Hematopoietic multipotent progenitor cell treated with erythropoietin and hydrocortisone succinate and interleukin-3 and kit ligand, for 6 days (in vitro differentiated cells): Measurements from ENCODE around the gene EAF1.
A peak's percentile ranks its signal among the peaks of the same experiment; 100 is the strongest.
"Not testable (repeated sequence)": the region's sequence is repeated elsewhere in the genome, so short reads cannot be mapped to it uniquely, and the experiment has no call there.

Source experiments
- DNase-seq: peaks from one replicate; pipeline ENCODE4 v3.0.0-alpha.2; 2015

EAF1 gene

DNA sequence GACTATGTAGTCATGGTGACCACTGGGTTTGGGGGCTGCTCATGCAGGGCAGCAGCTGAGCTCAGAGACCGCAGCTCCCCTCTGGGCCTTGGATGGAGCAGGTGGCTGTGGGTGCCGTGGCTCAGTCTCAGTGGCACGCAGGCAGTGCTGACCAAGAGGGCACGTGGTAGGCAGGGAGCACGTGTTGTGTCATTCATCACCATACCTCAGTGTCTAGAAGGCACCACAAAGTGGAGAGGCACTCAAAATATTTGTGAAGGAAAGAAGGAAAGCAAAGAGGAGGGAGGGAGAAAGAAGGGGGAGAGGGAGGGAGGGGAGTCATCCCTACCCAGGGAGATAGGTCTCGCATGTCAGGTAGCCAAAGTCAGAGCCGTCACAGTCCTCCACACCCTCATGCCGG lies 26.1 kb downstream of the EAF1 start:
- no peak for DNase-seq

DNA sequence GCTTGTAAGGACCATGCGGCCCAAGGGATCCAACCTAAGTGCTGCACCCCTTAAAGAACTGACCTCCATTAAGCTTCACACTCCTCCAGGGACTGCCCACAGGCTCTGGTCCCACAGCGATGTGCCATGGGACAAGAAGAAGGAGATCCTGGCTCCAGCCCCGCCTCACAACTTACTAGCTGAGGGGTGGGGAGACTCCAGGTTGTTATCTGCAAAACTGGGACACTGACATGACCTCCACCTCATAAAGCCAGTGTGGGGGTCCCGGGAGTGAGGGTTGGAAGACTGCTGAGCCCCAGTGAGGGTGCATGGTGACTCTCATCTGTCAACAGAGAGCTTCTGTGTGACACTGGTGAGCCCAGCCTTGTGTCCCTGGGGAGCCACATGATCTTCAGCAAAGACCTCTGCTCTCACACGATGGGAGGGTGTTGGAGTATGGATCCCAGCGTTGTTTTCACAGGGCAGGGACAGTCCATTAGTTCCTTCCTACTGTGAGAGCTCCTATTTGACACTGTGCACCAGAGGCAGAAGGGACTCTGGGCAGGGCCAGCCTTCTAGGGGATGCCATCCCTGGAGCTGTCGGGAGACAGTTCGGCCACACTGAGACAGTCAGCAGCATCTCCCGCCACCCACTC lies 26.7 kb downstream of the EAF1 start:
- DNase-seq, result no peak

DNA sequence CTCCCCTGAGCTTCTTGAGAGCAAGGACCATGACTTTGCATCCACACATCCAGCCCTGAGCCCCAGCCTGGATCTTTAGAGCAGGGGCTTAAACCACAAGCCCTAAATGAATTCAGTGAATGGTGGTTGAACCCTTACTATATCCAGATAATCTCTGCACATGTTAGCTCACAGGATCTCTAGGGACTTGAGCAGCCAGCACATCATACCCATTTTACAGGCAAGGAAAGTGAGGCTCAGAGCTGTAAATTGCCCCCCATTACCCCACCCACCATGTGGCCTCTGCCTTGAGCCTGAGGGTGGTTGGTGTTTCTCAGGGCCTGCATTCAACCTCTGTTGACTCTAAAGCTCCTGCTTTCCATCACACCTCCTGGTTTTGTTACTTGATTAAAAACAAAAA lies 27.6 kb downstream of the EAF1 start:
- no peak for DNase-seq

DNA sequence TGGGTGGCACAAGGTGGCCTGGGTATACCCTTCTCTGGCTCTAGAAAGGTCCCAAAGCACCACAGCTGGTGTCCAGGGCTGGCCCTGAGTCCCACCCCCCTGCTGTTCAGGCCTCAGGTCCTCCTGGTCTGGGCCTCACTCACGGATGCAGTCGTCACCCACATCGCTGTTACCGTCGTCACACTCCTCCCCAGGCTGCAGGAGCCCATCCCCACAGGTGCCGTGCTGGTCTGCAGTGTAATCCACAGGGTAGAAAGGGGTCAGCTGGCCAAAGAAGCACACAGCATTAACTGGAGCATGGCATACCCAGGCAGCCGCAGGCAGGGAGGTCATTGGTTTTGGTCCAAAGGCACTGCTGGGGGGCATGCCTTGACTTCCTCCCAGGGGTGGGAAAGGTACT lies 28.4 kb downstream of the EAF1 start:
- no peak for DNase-seq

DNA sequence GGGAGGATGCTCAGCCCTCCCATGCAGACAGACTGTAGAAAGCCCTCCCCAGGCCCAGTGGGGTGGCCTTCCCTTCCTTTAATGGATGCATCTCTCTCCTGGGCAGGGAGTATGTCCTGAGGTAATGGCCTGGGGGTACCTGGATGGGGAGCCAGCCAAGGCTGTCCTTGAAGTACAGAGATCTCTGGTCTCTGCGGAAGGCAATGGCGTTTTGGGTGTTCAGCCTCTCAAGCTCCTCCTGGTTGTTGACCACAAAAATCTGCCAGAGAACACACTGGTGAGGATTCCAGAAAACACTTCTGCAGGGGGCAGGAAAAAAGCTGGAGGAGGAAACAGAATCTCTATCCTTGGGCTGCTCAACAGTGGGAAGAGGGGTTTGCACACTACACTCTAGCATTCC lies 28.9 kb downstream of the EAF1 start:
- no peak for DNase-seq

DNA sequence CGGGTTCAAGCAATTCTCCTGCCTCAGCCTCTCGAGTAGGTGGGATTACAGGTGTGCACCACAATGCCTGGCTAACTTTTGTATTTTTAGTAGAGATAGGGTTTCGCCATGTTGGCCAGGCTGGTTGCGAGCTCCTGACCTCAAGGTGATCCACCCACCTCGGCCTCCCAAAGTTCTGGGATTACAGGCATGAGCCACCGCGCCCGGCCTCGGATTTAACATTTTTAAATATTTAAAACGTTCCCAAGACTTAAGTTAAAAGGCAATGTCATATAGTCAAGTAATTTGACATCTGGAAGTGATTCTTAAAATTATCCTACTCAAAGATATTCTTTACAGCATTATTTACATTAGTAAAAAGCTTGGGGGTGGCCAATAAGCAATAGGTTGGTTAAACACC lies 29.5 kb downstream of the EAF1 start:
- DNase-seq, result not testable (repeated sequence)

DNA sequence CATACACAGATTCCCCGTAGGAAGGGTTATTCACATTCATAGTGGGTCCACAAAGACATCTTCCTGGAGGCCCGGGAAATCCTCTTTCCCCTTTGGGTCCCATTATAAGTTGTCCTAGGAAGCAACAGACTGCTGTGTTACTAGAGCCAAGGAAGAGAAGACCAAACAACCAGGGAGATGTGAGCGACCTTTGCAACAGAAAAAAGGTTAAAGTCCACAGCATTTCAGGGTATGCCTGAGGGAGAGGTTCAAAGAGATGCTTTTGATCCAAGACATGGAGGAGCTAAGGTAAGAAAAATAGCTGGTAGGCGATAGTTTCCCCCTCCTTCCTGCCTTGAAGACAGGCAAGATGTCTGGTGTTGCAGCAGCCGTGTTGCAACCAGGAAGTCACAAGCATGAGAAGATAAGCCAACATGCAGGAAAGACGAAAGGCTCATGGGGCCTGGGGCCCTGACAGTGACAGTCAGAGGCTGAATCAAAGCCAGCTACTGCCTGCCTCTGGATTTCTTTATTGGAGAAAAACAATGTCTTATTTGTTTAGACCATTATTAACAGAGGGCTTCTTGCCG lies 30.9 kb downstream of the EAF1 start:
- peak; percentile 24 for DNase-seq

DNA sequence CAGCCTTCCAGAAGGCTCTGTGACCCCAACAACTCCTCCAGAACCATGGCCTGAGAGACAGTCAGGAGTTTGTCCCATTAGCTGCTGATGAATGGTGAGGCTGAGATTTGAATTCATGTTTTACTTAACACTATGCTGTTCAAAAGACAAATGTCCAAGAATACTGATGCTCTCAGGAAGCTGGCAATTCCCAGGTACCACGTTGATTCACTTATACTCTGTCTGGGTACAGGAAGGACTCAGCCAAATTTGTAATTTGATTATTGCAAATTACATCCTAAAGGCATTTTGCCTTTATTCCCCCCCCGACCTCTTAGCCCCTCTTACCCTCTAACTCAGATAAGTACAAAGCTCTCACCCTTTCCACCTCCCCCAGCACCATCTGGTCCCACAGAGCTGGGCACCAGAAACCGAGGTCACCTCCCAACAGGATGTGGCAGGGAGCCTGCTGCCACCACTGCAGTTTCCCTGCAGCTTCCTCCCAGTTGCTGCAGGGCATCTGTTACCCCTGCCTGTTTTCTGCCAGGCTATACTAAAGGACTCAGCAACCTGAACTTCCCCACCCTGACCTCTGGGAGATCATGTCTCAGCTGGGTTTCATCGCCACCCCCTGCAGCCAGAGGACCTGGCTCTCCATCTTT lies 33.6 kb downstream of the EAF1 start:
- peak; percentile 41 for DNase-seq

DNA sequence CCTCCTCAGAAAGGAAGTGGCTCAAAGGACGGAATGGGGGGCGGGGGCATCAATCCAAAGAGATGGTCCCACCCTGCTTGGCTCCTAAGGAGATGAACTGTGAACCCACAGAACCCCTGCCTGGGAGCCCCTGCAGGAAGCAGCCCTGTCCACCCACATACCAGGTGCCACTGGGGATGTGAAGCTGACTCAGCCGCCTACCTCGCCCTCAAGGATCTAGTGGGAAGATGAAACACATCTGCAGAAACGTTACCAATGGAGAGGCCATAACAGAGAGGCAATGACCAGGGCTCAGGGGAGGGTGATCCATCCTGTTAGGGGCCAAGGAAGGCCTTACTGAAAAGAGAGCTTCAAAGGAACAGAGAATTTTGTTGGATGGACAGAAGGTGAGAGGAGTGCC lies 35.1 kb downstream of the EAF1 start:
- no peak for DNase-seq

DNA sequence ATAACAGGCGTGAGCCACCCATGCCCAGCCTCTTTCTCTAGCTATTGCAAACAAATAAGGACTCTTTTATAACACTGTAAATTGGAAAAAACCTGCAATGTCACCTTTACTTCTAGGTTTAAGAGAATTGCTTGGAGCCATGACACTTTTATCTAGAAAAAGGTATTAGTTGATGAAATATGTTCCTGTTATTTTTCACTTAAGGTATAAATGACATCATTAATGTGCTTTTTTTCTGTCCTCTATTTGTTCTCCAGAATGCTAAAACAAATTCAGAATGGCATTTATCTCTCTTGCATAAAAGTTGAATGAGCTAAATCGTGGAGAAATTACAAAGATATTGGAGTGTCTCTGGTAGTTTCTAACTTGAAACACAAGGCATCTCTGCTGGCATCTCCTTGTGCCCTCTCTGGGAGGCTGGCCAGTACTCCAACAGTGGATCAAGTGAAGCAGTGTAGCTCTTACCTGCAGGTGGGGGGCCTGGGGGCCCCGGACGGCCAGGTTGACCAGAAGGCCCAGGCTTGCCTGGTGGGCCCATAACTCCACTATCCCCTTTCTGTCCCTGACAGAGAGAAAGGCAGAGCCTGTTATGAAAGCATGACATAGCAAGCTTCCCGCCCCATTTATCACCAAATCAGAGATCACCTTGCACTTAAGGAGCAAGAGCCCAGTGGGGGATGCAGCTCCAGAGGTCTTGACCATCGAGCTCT lies 38.6 kb downstream of the EAF1 start:
- no peak for DNase-seq

DNA sequence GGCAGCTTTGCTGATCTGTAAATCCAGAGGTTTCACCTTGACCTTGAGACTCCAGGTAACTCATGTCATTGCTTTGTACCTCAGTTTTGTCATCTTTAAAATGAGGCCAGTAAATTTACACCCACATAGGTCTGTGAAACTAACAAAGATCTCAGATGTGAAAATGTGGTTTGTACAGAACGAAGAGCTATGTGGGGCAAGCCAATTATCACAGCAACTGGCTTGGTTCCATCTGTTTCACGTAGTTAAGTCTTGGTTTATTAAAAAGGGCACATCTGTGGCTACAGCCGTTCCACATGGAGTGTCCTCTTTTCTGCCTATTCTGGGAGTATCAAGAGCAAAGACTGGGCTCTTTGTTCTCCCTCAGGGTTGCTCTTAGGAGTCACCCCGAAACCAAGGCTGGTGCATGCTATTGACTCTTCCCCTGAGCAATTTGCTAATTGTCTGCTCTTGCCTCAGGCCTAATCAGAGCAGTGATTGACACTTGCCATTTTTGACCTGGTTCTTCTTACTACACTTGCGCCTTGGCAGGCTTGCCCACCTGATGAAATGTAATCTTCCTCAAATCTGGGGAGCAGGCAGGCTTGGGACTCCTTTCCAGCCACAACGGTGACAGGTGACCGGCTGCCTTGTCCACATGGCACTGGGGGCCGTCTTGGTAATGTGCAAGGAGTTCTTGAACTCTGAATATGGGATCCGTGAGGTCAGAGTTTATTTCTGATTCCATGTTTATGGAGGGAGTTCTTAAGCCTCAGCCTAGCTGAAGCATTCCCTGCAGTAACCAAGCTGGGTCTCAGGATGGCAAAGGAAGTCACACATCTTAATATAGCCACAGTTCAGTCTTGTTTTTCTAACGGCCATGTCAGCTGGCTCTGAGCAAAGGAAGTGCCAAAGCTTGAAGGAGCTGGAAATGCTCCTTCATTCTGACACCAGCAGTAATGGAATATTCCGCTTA lies 40.1 kb downstream of the EAF1 start:
- no peak for DNase-seq

DNA sequence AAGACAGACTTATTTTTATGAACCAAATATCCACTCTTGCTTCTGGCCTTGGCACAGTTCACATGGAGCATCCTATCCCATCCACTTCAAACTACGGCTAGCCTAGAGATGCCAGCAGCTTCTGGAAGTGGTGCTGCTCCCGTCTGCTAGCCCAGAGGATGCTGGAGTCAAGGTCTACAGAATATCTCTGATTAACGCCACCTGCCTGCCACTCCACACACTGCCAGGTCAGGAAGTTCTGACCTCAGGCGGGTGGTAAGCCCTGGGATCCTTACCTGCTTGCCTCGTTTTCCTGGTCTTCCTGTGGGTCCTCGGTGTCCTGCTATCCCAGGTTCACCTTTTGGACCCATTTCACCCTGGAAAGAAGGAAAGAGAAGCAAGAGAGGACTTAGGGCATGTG lies 42.9 kb downstream of the EAF1 start:
- DNase-seq, result no peak

DNA sequence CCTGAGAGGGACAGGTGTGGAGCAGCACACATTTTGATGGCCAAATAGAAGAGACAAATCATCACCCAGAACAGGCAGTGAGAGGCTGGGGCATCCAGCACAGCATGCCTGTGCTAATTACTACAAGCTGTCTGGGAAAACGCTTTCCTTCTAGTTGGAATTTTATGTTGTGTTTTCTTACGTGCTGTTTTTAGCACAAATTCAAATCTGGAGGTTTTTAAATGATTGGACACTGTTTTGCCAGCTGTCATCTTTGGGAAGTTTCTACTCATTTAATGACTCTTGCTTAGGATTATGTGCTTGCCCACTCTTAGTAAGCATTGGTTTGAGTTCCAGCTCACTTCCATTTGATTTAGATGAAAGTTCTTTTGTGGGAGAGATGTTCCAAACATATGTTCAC lies 43.5 kb downstream of the EAF1 start:
- DNase-seq, result no peak

DNA sequence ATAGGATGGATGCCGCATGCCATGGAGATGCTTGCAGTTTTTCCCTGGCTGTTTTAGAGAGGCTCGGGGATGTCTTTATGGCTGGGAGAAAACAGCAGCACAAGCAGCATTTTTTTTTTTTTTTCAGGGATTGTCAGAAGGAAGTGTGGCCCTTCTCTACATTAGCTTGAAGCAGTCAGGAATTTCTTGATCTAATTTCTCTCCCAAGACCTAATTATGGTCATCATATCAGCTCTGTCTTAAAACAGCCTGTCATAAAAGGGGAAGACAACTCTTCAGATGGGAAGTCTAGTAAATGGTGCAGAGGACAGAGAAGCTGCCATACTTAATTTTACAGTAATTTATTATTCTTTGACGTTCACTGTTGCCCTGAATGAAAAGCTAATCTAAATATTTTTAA lies 44.5 kb downstream of the EAF1 start:
- DNase-seq, result no peak

DNA sequence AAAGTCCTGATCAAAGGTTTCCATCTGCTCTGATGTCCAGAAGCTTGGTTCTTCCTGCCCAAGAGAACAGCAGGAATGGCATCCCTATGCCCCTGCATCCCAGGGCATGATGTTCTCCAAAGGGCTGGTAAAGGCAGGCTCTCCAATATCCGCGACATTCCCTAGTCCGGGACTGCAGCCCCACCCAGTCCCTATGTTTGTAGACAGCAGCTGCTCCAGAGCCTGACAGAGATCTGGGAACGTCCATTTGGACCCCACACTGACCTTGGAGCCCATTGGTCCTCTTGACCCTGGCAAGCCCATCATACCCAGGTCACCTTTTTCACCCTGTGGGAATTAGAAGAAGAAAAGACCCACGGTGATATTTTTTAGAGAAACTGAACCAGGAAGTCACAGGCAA lies 47.8 kb downstream of the EAF1 start:
- no peak for DNase-seq

DNA sequence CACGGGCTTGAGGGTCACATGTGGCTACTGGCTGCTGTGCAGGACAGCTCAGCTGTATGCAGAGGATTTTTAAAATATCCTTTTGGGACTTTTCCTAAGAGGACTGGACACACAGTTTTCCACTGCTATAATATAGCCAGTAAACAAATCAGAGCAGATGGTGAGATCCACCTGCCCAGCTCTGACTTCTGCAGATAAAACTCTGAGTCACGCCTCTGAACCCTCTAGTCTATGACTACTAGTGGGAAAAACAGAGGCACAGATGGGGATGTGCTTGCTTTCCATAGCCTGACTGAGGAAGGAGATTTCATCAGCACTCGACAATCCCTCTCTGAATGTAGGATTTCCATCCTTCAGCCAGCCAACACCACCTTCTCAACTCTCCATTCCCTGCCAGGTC lies 49.0 kb downstream of the EAF1 start:
- DNase-seq, result no peak

DNA sequence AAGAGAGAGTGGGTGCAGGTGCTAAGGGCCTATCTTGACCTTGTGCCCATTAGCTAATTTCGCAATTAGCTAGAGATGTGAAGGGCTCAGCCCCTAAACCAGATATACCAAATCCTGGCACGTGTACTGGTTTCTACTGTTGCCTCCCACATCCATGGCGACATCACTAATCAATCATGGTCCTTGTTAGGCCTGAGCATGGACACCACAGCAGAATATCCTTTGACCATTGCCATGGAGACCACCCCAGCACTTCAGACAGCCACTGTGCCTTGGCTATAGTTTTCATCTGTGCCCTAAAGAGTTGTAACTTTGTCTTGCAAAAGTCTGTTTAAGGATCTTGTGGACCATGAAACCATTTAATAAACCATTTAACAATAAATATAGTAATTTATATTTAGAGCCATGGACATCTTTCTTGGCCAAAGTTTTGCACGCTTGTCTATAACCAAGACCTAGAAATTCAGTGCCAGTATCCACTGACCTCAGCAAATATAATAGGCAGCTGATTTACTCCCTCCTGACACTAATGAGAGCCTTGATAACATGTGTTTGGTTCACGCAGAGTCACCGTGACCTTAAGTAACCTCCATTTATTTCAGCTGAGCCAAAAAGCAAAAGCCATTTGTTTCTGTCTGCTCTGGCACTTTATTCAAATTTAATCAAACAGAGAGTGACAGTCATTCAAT lies 50.7 kb downstream of the EAF1 start:
- no peak for DNase-seq

DNA sequence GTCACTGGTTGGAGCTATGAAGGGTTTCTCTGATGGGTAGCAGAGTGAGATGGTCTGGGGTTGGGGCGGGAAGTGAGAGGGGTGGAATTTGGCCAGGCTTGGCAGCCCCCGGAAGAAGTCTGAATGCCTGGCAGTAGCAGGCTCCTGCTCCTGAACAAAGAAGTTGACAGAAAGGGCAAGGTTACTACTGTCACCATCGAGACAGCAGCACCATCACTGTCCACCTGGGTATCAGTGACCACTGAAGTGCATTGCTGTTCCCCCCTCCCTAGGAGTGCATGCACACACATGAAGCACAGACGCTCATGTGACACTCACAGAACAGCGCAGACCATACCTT lies 51.2 kb downstream of the EAF1 start:
- no peak for DNase-seq

DNA sequence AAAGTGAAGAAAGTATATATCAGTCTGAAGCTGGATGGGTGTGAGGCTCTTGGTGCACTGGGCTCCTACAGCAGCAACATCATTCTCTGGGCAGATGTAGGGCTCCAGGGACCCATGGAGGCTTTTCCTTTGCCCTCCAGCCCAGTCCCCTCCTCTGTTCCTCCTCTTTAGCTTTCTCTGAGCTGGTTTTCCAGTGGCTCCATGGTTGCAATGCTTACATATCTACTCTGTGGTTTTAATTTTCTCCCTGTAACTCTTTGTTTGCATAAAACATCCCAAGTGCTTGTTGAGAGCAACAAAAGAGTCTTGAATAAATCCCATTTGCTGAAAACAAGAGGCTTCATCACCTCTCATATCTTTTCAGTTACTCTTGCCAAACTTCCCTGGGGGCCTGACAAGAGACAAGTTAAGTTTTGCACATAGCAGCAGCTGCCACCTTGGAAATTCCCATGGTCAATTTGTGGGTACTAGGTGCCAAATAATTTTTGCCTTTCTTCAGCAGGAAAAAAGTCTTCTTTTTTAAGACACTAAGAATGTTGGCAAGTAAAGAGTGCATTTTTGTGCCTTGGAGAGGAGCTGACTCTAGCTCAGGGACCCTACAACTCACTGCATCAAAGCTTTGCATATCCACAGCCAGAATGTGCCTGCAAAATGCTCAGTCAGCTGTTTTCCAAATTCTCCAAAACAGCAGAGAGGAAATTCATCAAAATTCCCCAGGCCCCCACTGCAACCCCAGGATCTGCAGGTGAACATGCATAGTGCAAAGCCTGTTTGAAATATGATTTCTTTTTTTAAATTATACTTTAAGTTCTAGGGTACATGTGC lies 52.2 kb downstream of the EAF1 start:
- no peak for DNase-seq

DNA sequence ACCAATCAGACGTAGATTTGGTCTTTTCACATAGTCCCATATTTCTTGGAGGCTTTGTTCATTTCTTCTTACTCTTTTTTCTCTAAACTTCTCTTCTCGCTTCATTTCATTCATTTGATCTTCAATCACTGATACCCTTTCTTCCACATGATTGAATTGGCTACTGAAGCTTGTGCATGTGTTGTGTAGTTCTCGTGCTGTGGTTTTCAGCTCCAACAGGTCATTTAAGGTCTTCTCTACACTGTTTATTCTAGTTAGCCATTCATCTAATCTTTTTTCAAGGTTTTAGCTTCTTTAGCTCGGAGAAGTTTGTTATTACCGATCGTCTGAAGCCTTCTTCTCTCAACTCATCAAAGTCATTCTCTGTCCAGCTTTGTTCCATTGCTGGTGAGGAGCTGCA lies 57.2 kb downstream of the EAF1 start:
- DNase-seq, result not testable (repeated sequence)

DNA sequence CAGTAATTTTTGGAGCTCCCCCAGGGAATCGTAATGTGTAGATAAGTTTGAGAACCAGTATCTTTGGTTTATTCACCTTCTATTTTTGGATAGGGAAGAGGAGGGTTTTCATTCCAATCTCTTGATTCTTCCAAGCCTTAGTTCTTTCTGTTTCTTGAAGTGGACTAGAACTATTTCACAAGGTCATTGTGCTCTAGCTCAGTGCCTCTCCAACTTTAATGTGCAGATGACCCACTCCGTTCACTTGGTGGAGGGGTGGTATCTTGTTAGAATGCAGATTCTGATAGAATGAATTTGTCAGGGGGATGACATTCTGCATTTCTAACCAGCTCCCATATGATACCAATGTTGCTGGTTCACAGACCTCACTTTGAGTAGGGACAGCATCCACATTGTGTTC lies 58.6 kb downstream of the EAF1 start:
- DNase-seq, result no peak

DNA sequence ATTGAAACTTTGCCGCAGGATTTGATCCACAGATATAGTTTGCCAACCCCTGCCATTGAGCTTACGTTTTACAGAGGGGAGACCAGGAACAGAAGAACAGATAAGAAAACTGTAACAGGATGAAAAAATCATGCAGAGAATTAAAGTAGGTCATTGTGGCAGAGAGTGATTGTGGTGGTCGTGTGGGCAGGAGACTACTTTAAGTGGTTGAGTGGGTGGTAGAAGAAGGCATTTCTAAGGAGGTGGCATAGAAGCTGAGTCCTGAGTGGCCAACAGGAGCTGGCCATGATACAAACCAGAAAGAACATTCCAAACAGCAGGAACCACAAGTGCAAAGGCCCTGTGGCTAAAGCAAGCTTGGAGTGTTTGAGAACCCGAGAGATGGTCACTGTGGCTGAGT lies 59.6 kb downstream of the EAF1 start:
- DNase-seq, result no peak
